ENCODE measurements around the gene TMEM91.
"Not testable (repeated sequence)": the region's sequence is repeated elsewhere in the genome, so short reads cannot be mapped to it uniquely, and the experiment has no call there.

The TMEM91 gene

DNA sequence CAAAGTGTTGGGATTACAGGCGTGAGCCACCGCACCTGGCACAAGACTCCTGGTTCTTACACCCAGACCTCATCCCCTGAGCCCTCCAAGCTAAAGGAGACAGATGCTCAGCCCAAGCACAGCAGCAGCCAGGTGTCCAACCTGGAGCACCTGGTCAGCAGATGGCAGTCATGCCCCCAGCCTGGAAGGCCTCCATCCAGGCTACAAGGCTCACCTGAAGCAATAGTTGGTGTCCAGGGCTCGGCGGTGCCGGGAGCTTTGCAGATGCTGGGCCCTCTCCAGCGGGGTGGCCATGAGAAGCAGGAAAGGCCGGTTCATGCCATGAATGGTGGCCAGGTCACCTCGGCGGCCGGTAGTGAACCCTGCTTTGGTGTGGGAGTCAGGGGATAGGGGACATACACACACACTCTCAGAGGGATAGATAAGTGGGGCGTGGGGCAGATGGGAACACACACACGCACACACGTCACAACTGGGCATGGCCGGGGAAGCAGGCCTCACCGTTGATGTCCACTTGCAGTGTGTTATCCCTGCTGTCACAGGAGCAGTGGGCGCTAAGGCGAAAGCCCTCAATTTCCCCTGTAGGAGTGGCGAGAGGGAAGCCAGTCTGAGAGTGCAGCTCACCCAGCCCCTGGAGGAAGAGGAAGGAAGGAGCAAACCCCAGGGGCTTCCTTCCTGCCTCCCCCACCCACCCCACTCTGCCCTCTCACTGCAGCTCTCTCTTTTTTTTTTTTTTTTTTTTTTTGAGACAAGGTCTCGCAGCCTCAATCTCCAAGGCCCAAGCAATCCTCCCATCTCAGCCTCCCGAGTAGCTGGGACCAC lies 34.5 kb upstream of the TMEM91 start:
- no peaks in the 10 kb centered on the region; the same call in 1 of the 2 replicates for H3K79me2 ChIP-seq (ENCODE audit: insufficient read depth, low read depth)
- TF ChIP-seq, protein P1, sequence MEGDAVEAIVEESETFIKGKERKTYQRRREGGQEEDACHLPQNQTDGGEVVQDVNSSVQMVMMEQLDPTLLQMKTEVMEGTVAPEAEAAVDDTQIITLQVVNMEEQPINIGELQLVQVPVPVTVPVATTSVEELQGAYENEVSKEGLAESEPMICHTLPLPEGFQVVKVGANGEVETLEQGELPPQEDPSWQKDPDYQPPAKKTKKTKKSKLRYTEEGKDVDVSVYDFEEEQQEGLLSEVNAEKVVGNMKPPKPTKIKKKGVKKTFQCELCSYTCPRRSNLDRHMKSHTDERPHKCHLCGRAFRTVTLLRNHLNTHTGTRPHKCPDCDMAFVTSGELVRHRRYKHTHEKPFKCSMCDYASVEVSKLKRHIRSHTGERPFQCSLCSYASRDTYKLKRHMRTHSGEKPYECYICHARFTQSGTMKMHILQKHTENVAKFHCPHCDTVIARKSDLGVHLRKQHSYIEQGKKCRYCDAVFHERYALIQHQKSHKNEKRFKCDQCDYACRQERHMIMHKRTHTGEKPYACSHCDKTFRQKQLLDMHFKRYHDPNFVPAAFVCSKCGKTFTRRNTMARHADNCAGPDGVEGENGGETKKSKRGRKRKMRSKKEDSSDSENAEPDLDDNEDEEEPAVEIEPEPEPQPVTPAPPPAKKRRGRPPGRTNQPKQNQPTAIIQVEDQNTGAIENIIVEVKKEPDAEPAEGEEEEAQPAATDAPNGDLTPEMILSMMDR (conservative IDR thresholded peaks at IDR 0.05; ENCODE audit: low read depth, low read length), result no peak
- no peak overlapping the region for H3K9ac ChIP-seq
- no peak overlapping the region for H2AFZ ChIP-seq (ENCODE audit: low read depth)
- H3K4me3 ChIP-seq (IDR thresholded peaks at IDR 0.05; ENCODE audit: insufficient read depth, low read depth, low read length), result no peak overlapping the region
- H3K27ac ChIP-seq, result no peak overlapping the region
- peaks cover 3% of the 10 kb centered on the region; the same call in 1 of the 2 replicates for H3K36me3 ChIP-seq (ENCODE audit: insufficient read depth)
- H3K4me1 ChIP-seq (ENCODE audit: low read depth, poor library complexity, severe bottlenecking), result no peaks in the 10 kb centered on the region
- H4K20me1 ChIP-seq (ENCODE audit: insufficient read depth), result no peaks in the 10 kb centered on the region
- no peaks in the 10 kb centered on the region for H3K27me3 ChIP-seq (ENCODE audit: insufficient read depth, low read depth)
- no peak overlapping the region for H3K4me2 ChIP-seq

DNA sequence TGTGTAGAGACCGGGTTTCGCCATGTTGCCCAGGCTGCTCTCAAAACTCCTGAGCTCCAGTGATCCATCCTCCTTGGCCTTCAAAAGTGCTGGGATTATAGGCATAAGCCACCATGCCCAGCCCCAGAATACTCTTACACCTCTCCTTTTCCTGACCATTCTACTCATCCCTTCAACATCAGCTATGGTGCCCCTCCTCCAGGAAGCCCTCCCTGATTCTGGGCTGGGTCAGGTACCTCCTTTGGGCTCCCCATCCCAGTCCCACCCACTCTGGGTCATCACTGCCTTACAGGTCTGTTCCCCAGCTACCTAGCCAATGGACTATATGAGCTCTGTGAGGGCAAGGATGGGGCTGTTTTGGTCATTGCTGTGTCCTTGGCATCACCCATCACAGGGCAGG lies 32.2 kb upstream of the TMEM91 start:
- Histone ChIP-seq H3K9ac (no peak overlapping the region), H3K4me1 (ENCODE audit: low read depth, poor library complexity, severe bottlenecking) (peaks cover 5% of the 10 kb centered on the region), H4K20me1 (ENCODE audit: insufficient read depth) (no peaks in the 10 kb centered on the region), H3K36me3 (ENCODE audit: insufficient read depth) (peaks cover 3% of the 10 kb centered on the region; the same call in 1 of the 2 replicates), H2AFZ (ENCODE audit: low read depth) (no peak overlapping the region), H3K4me2 (no peak overlapping the region), H3K27me3 (ENCODE audit: insufficient read depth, low read depth) (no peaks in the 10 kb centered on the region), H3K27ac (no peak overlapping the region), H3K4me3 (IDR thresholded peaks at IDR 0.05; ENCODE audit: insufficient read depth, low read depth, low read length) (no peak overlapping the region), H3K79me2 (ENCODE audit: insufficient read depth, low read depth) (peaks cover 5% of the 10 kb centered on the region)
- TF ChIP-seq, protein P1 (conservative IDR thresholded peaks at IDR 0.05; ENCODE audit: low read depth, low read length), result no peak

DNA sequence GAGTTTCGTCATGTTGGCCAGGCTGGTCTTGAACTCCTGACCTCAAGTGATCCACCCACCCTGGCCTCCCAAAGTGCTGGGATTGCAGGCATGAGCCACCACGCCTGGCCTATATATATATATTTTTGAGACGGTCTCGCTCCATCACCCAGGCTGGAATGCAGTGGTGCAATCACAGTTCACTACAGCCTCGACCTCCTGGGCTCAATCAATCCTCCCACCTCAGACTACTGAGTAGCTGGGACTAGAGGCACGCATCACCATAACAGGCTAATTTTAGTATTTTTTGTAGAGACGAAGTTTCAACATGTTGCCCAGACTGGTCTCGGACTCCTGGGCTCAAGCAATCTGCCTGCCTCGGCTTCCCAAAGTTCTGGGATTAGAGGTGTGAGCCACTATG lies 29.4 kb upstream of the TMEM91 start:
- not testable (repeated sequence) for H3K27ac ChIP-seq; H3K36me3 ChIP-seq (ENCODE audit: insufficient read depth); H3K9ac ChIP-seq; H2AFZ ChIP-seq (ENCODE audit: low read depth); H3K4me3 ChIP-seq (IDR thresholded peaks at IDR 0.05; ENCODE audit: insufficient read depth, low read depth, low read length); H3K27me3 ChIP-seq (ENCODE audit: insufficient read depth, low read depth); H4K20me1 ChIP-seq (ENCODE audit: insufficient read depth); H3K4me2 ChIP-seq
- Histone ChIP-seq H3K79me2 (ENCODE audit: insufficient read depth, low read depth) (peaks cover 33% of the 10 kb centered on the region), H3K4me1 (ENCODE audit: low read depth, poor library complexity, severe bottlenecking) (peaks cover 25% of the 10 kb centered on the region)

DNA sequence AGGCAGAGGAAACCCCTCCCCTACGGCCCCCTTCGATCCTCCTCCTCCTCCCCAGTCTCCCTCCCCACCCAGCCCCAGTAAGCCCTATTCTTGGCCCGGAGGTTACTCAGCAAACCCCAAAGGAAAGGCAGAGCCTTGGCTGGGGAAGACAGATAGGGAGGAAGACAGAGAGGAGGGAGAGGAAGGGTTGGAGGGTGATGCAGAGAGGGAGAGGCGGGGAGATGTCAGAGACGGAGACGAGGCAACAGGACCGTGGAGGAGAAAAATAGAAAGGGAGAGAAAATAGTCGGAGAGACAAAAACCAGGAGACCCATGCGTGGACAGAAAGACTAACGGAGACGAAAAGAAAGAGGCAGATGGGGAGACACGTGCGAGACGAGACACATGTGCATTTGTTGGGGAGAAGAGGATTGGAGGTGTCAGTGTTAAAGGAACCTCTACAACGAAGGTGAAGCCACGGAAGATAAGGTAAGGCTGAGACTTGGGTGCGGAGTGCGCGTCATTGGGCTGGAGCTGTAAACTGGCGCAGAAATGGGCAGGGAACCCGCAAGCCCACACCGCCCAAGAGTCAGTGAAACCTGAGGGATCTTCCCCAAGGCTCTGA lies 25.5 kb upstream of the TMEM91 start:
- Histone ChIP-seq H3K27ac (no peak overlapping the region), H3K4me1 (ENCODE audit: low read depth, poor library complexity, severe bottlenecking) (peaks cover 32% of the 10 kb centered on the region), H3K4me2 (peak overlapping the region; percentile 95), H3K79me2 (ENCODE audit: insufficient read depth, low read depth) (peaks cover 46% of the 10 kb centered on the region), H3K9ac (no peak overlapping the region), H3K27me3 (ENCODE audit: insufficient read depth, low read depth) (no peaks in the 10 kb centered on the region), H3K36me3 (ENCODE audit: insufficient read depth) (peaks cover 3% of the 10 kb centered on the region; the same call in 1 of the 2 replicates), H3K4me3 (IDR thresholded peaks at IDR 0.05; ENCODE audit: insufficient read depth, low read depth, low read length) (no peak overlapping the region), H4K20me1 (ENCODE audit: insufficient read depth) (no peaks in the 10 kb centered on the region), H2AFZ (ENCODE audit: low read depth) (peak overlapping the region; percentile 70; the same call in 1 of the 2 replicates)
- TF ChIP-seq, protein P1 (conservative IDR thresholded peaks at IDR 0.05; ENCODE audit: low read depth, low read length), result no peak

All from KMS-11 (cell line).